HL-60 (cell line): ENCODE data around the gene FGF14.

Experiments used
- DNase-seq, 2 experiments: peaks; one replicate each; pipeline ENCODE4 v3.0.0-alpha.2; 2010 to 2020; ENCODE audit warnings: low read depth in 1 of 2, low spot score in 1 of 2
- H3K27ac ChIP-seq: fragments of 250-450 bp; sonication (Bioruptor Pico); replicated peaks from 2 replicates; pipeline ENCODE4 v1.5.1; 2020; ENCODE audit warnings: mild to moderate bottlenecking, moderate library complexity
- H3K27me3 ChIP-seq: fragments of 250-450 bp; sonication (Bioruptor Pico); 2 replicates; pipeline ENCODE4 v1.5.1; 2021; ENCODE audit warnings: mild to moderate bottlenecking, moderate library complexity; ENCODE audit not compliant: insufficient read depth, poor library complexity, severe bottlenecking
- H3K4me3 ChIP-seq: replicated peaks from 2 replicates; pipeline ENCODE4 v1.5.1; 2011; ENCODE audit warnings: mild to moderate bottlenecking, control low read depth, low read length; ENCODE audit not compliant: insufficient read depth
- CTCF ChIP-seq: IDR thresholded peaks from one replicate; pipeline ENCODE4 v1.5.1; 2011; ENCODE audit warnings: low read length, control low read depth, inconsistent platforms; ENCODE audit not compliant: insufficient read depth
- GABPA ChIP-seq: IDR thresholded peaks from 2 replicates; pipeline ENCODE4 v1.6.1; 2012; ENCODE audit warnings: low read depth
- POLR2AphosphoS5 ChIP-seq: IDR thresholded peaks from 2 replicates; pipeline ENCODE4 v1.6.1; 2012; ENCODE audit warnings: low read depth
- REST ChIP-seq: IDR thresholded peaks from 2 replicates; pipeline ENCODE4 v1.6.1; 2012; ENCODE audit warnings: low read depth; ENCODE audit not compliant: insufficient replicate concordance
- SPI1 ChIP-seq: IDR thresholded peaks from 2 replicates; pipeline ENCODE4 v1.6.1; 2012; ENCODE audit warnings: low read depth, mild to moderate bottlenecking, borderline replicate concordance

The FGF14 gene

GRCh38 chr13:102041544-102041943 is 360.3 kb downstream of the FGF14 start:
- no peak for TF ChIP-seq POLR2AphosphoS5
- TF ChIP-seq CTCF: no peak
- TF ChIP-seq GABPA: no peak
- no peak for TF ChIP-seq SPI1
- no peak for TF ChIP-seq REST
- no peak for DNase-seq
- Histone ChIP-seq H3K27ac (no peak overlapping the region), H3K4me3 (no peak overlapping the region), H3K27me3 (no peaks in the 10 kb centered on the region)

GRCh38 chr13:102040812-102041211 is 361.0 kb downstream of the FGF14 start:
- Histone ChIP-seq H3K4me3 (no peak overlapping the region), H3K27ac (no peak overlapping the region), H3K27me3 (no peaks in the 10 kb centered on the region)
- no peak for DNase-seq
- TF ChIP-seq POLR2AphosphoS5 (no peak), REST (no peak), CTCF (no peak), GABPA (no peak), SPI1 (no peak)

- DNase-seq: no peak
- Histone ChIP-seq H3K4me3 (no peak overlapping the region), H3K27me3 (no peaks in the 10 kb centered on the region), H3K27ac (no peak overlapping the region)
- no peak for TF ChIP-seq SPI1
- no peak for TF ChIP-seq GABPA
- no peak for TF ChIP-seq POLR2AphosphoS5
- no peak for TF ChIP-seq REST
These were observed 362.6 kb downstream of the FGF14 start for GRCh38 chr13:102039264-102039663.

GRCh38 chr13:102038787-102039186 is 363.1 kb downstream of the FGF14 start:
- H3K4me3 ChIP-seq: no peak overlapping the region
- DNase-seq: no peak
- no peak overlapping the region for H3K27ac ChIP-seq
- TF ChIP-seq POLR2AphosphoS5 (no peak), REST (no peak), CTCF (no peak), SPI1 (no peak), GABPA (no peak)
- H3K27me3 ChIP-seq: no peaks in the 10 kb centered on the region
